GM19372 (cell line): Measurements from ENCODE around the gene MOCS3.

Source experiments
- ATAC-seq: cut with Tn5 transposase; IDR thresholded peaks from one replicate; pipeline ENCODE4 v1.9.1; 2021; ENCODE audit warnings: mild to moderate bottlenecking, low read depth, moderate library complexity; ENCODE audit not compliant: unreplicated experiment

Gene MOCS3

DNA sequence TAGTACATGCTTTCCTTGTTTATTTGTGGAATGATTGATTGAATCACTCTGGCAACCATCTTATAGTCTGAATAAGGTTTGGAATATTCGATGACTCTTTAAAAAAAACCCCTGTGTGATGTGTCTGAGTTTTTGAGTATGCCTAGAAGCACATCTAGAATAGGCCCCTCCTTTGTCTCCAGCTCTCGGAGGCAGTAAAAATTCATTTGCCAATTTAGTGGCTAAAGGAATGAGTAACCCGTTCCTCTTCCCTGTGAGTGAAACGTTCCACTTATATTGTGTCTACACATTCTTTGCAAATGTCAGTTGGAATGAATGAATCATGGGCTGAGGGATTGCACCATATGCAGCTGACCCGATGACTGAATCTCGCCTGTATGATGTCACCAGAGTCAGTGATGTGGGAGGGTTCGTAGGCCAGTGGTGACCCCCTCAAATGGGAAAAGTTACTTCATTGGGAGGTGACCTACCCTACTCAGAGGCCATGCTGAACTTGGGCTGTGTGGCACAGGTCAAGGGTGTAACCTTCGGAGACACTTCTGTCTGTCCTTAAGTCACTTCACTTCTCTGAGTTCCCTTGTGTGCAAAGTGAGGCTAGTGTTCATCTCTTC is 21.6 kb downstream of the MOCS3 start:
- ATAC-seq: no peak

GRCh38 chr20:50980851-50981713 is 22.5 kb downstream of the MOCS3 start:
- ATAC-seq: no peak

GRCh38 chr20:50981714-50982048 is 23.1 kb downstream of the MOCS3 start:
- no peak for ATAC-seq

DNA sequence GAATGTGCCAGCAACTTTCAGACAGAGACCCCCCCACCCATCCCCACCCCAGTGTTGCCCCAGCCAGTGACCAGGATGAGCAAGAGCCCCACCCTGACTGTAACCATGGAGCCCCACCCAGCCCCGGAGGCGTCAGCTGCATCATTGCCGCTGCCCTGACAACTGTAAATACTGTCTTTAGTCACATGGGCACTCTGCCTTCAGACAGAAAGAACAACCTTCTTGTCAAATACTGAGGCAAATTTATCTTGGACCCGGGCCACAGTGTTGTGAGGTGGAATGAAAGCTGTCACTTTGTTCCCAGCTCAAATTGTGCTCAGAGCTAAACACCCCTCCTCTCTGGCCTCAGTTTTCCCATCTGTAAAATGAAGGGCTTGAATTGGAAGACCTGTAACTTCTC is 23.7 kb downstream of the MOCS3 start:
- no peak for ATAC-seq

- no peak for ATAC-seq
Measured at GRCh38 chr20:50983321-50983720, 24.7 kb downstream of the MOCS3 start.

DNA sequence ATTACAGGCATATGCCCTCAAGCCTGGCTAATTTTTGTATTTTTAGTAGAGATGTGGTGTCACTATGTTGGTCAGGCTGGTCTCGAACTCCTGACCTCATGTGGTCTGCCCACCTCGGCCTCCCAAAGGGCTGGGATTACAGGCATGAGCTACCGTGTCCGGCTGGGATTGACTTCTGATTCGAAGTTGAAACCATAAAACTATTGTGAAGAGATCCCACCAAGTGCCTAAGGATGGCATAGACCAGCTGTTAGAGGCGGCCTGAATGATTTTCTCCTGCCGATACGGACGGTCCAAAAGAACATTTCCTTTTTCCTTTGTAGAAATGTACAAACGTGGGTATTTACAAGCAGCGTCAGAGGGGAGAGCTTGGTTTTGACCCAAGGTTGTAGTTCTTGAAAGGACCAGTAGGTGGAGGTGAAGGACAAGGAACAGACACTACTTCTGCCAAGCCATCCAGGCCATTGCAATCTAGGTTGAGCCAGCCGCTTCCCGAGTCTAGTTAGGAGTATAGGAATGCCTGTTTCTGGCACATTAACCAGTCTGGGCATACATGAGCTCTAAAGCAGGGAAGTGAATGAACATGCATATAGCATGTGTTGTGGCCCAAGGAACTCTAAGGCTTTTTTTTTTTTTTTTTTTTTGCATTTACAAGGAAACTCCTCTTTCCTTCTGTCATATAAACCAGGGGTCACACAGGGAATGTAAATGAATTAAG is 29.0 kb downstream of the MOCS3 start:
- ATAC-seq: no peak

GRCh38 chr20:50991076-50991475 is 32.5 kb downstream of the MOCS3 start:
- ATAC-seq: no peak

DNA sequence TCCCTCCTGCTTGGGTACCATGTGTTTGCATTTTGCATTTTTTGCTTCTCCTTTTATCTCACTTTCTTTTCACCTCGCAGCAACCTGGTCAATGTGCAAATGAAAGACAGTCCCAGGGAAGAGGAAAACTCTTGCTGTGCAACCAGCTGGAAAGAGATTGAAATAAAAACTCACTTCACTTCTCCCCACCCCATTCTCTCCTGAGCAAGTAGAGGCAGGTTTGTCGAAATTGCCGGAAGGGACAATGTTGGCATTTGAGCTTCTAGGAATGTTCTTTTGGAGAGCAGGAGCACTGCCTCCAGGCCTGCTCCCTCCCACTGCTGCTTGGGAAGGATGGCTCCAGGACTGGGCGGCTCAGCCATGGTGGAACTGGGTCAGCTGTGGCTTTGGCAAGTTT is 33.7 kb downstream of the MOCS3 start:
- no peak for ATAC-seq

- ATAC-seq: no peak
Measured at GRCh38 chr20:50992733-50993457, 34.3 kb downstream of the MOCS3 start.

GRCh38 chr20:50993876-50994275 is 35.3 kb downstream of the MOCS3 start:
- ATAC-seq: no peak

GRCh38 chr20:50995506-50995905 is 36.9 kb downstream of the MOCS3 start:
- ATAC-seq: no peak

GRCh38 chr20:50996901-50997865 is 38.6 kb downstream of the MOCS3 start:
- ATAC-seq: no peak

DNA sequence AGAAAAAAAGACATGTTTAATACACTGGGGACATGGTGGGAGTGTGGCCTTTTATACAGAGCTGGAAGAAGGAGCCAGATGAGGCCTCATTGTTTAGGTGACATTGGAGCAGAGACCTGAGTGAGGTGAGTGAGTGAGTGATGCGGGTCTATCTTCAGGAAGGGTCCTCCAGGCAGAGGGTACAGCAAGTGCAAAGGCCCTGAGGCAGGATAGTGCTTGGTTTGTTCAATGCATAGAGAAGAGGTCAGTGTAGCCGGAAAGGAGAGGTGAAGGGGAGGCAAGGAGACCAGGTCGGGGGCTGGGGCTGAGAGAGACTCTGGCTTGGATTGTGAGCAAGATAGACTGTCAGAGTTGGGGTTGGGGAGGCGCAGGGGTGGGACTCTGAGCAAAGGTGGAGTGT is 40.7 kb downstream of the MOCS3 start:
- ATAC-seq: no peak

GRCh38 chr20:51001430-51002265 is 43.0 kb downstream of the MOCS3 start:
- no peak for ATAC-seq

DNA sequence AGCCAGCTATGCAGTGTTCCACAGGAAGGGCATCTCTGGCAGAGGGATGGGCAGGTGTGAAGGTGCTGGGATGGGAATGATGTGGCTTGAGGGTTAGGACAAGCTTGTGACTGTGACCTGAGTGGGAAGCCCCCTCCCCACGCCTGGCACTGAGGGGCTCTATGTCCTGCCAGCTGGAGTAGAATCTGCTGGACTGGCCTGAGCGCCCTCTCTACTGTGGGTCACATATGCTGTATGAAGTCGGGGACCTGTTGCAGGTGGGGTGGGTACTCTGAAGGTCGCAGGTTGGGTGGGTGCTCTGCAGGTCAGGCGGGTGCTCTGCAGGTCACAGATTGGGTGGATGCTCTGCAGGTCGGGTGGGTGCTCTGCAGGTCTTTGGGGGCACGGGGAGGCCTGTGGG is 44.0 kb downstream of the MOCS3 start:
- ATAC-seq: no peak

DNA sequence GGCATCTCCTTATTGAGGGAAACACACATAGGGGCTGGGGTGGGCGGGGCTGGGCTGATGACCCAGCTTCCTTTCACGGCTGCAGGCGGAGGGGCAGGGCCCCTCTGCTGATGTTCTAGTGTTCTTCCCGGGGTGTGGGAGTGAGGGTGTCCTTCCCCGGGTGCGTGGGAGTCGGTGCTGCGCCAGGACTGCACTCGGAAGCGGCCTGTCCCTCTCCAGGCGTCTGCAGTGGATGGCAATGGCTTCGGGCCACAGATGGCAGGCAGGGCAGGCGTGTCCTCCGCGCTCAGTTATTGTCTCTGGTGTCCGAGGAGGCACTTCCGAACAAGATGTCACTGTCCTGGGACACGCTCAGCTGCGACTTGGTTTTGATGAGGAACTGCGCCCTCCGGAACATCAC is 45.1 kb downstream of the MOCS3 start:
- no peak for ATAC-seq

DNA sequence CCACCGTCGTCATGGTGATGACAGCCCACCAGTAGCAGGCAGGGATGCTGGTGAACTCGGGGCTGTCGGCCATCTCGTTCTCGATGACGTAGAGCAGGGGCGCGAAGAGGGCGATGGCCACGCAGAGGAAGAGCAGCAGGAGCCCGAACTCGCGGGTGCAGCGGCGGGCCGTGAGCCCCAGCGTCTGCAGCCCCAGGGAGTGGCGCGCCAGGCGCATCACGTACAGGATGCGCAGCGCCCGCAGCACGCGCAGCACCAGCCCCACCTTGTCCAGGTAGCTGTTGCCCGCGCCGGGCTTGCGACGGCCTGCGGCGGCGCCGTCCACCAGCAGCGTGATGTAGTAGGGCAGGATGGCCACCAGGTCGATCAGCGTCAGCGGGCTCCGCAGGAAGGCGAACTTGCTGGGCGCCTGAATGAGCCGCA is 45.7 kb downstream of the MOCS3 start:
- no peak for ATAC-seq

DNA sequence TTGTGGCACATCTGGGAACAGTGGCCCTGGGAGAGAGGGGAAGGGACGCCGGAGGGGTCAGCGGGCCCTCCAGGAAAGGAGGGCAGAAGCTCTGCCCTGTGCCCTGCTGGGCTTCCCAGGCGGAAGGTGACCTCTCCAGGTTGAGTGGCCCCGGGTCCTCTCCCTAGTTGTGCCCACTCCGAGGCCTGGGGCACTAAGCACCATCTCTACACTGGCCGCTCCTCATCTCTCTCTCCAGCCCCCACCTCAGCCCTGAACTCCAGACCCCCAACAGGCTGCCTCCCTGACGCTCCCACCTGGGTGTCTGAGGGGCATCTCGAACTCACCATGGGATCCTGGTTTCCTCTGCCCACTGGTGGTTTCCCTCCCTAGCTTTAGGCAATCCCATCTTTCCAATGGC is 46.2 kb downstream of the MOCS3 start:
- no peak for ATAC-seq

GRCh38 chr20:51005214-51005613 is 46.6 kb downstream of the MOCS3 start:
- ATAC-seq: no peak
